ENCODE measurements around the gene GPR42. TPM values are rescaled to one million over a fixed set of nuclear protein-coding genes. Genes with fewer than 3 reads are reported as not detected.

GPR42 gene, protein sequence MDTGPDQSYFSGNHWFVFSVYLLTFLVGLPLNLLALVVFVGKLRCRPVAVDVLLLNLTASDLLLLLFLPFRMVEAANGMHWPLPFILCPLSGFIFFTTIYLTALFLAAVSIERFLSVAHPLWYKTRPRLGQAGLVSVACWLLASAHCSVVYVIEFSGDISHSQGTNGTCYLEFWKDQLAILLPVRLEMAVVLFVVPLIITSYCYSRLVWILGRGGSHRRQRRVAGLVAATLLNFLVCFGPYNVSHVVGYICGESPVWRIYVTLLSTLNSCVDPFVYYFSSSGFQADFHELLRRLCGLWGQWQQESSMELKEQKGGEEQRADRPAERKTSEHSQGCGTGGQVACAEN
- total RNA-seq, result under 1 TPM in 1 of 2 donors, not detected in 1; 0.21 TPM
- 1 to 10 TPM in 1 of 2 donors, not detected in 1; 1.5 TPM for polyA plus RNA-seq
- long read RNA-seq, donor 1, result 0 reads
- long read RNA-seq, donor 2, result 0 reads
- long read RNA-seq, donor 3, result 0 reads
- long read RNA-seq, donor 4, result 0 reads
- long read RNA-seq, donor 5, result 0 reads

DNA sequence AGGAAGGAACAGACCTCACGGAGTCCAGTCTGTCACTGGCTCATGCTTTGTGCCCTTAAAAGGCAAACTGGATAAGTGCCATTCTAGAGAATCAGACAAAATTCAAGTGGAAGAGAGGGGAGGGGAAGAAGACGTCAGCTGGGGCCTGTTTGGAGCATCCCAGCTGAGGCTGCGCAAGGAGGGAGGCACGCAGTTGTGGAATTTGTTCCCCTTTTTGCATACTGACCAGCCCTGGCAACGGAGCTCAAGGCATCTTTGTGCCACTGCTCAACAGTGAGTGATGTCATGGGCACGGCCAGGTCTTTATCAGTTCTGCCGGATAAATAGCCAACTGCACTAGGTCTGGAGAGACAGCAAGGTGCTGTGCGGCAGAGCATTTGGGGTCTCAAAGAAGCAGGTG lies at the start of gene GPR42:
TSS of gene GPR42 (plus strand) at position 347 of the 400 bp plus-strand sequence. CDS start 292 bp downstream, outside the sequence.
- 88% methylated on average over 7 of the region's 8 CpGs; no CpG with 5 or more reads in 1 of the 2 donors for WGBS, 2 donors
- ATAC-seq (ENCODE audit: insufficient read depth, low FRiP score) (no peak), DNase-seq (no peak)
- H3K4me3 ChIP-seq, result no peak within 1 kb of the TSS
- H3K9me3 ChIP-seq (ENCODE audit: control insufficient read depth in 4 of 4, insufficient read depth in 3 of 4, low read length in 3 of 4), result peaks cover 0 to 3% (median 0%) of the 10 kb centered on the region in 4 donors
- H3K4me1 ChIP-seq (ENCODE audit: control insufficient read depth in 5 of 5, insufficient read depth in 5 of 5, low read length in 5 of 5), result peaks cover 0 to under 1% (median 0%) of the 10 kb centered on the region in 5 donors
- H3K36me3 ChIP-seq (ENCODE audit: control insufficient read depth in 4 of 4, insufficient read depth in 4 of 4, low read length in 4 of 4), result no peaks in the 10 kb centered on the region
- peaks cover 0 to 4% (median 0%) of the 10 kb centered on the region in 3 donors for H3K27me3 ChIP-seq (ENCODE audit: control insufficient read depth in 3 of 3, insufficient read depth in 3 of 3, low read length in 2 of 3)
- TF ChIP-seq, protein P1, sequence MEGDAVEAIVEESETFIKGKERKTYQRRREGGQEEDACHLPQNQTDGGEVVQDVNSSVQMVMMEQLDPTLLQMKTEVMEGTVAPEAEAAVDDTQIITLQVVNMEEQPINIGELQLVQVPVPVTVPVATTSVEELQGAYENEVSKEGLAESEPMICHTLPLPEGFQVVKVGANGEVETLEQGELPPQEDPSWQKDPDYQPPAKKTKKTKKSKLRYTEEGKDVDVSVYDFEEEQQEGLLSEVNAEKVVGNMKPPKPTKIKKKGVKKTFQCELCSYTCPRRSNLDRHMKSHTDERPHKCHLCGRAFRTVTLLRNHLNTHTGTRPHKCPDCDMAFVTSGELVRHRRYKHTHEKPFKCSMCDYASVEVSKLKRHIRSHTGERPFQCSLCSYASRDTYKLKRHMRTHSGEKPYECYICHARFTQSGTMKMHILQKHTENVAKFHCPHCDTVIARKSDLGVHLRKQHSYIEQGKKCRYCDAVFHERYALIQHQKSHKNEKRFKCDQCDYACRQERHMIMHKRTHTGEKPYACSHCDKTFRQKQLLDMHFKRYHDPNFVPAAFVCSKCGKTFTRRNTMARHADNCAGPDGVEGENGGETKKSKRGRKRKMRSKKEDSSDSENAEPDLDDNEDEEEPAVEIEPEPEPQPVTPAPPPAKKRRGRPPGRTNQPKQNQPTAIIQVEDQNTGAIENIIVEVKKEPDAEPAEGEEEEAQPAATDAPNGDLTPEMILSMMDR (IDR thresholded peaks at IDR 0.05; ENCODE audit: control extremely low read depth, extremely low read depth), result no peak
- H3K27ac ChIP-seq (ENCODE audit: low read depth in 1 of 2, low read length in 1 of 2), result no peak within 1 kb of the TSS
- no peak within 1 kb of the TSS for H3K9ac ChIP-seq (ENCODE audit: insufficient read depth in 1 of 2, low read length in 2 of 2)

DNA sequence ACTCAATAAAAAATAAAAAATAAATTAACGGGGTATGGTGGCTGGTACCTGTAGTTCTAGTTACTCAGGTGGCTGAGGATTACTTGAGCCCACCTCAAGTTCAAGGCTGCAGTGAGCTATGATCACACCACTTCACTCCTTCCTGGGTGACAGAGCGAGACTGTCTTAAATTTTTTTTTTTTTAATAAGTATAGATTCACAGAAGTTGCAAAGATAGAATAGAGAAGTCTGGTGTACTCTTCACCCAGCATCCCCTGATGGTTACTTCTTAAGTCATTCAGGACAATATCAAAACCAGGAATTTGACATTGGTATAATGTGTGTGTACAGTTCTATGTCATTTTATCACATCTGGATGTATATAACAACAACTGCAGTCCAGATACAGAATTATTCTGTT lies 49.6 kb upstream of the GPR42 start:
- ATAC-seq (ENCODE audit: insufficient read depth, low FRiP score) (no peak), DNase-seq (no peak)
- H3K27ac ChIP-seq (ENCODE audit: low read depth in 1 of 2, low read length in 1 of 2), result no peak overlapping the region
- WGBS, 2 donors, result 89 to 90% methylated on average over 2 of the region's 2 CpGs
- peaks cover 0 to 3% (median 0%) of the 10 kb centered on the region in 4 donors for H3K9me3 ChIP-seq (ENCODE audit: control insufficient read depth in 4 of 4, insufficient read depth in 3 of 4, low read length in 3 of 4)
- H3K36me3 ChIP-seq (ENCODE audit: control insufficient read depth in 4 of 4, insufficient read depth in 4 of 4, low read length in 4 of 4), result no peaks in the 10 kb centered on the region
- no peak overlapping the region for H3K9ac ChIP-seq (ENCODE audit: insufficient read depth in 1 of 2, low read length in 2 of 2)
- no peaks in the 10 kb centered on the region for H3K27me3 ChIP-seq (ENCODE audit: control insufficient read depth in 3 of 3, insufficient read depth in 3 of 3, low read length in 2 of 3)
- H3K4me3 ChIP-seq, result no peak overlapping the region
- TF ChIP-seq, protein P1 (IDR thresholded peaks at IDR 0.05; ENCODE audit: control extremely low read depth, extremely low read depth), result no peak
- H3K4me1 ChIP-seq (ENCODE audit: control insufficient read depth in 5 of 5, insufficient read depth in 5 of 5, low read length in 5 of 5), result peaks cover 0 to 21% (median 4%) of the 10 kb centered on the region in 5 donors

DNA sequence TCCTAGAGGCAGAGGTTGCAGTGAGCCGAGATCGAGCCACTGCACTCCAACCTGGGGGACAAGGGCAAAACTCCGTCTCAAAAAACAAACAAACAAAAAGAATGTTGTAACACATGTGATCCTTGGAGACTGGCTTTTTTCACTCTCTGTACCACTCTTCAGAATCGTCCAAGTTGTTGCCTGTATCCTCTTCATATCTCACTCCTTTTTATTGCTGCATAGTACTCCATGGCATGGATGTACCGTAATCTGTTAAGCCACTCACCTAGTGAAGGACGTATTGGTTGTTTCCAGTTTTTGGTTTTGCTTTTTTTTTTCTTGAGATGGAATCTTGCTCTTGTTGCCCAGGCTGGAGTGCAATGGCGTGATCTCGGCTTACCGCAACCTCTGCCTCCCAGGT lies 48.9 kb upstream of the GPR42 start:
- no peaks in the 10 kb centered on the region for H3K36me3 ChIP-seq (ENCODE audit: control insufficient read depth in 4 of 4, insufficient read depth in 4 of 4, low read length in 4 of 4)
- DNase-seq (no peak), ATAC-seq (ENCODE audit: insufficient read depth, low FRiP score) (no peak)
- peaks cover 0 to 3% (median 0%) of the 10 kb centered on the region in 4 donors for H3K9me3 ChIP-seq (ENCODE audit: control insufficient read depth in 4 of 4, insufficient read depth in 3 of 4, low read length in 3 of 4)
- peaks cover 0 to 17% (median 4%) of the 10 kb centered on the region in 5 donors for H3K4me1 ChIP-seq (ENCODE audit: control insufficient read depth in 5 of 5, insufficient read depth in 5 of 5, low read length in 5 of 5)
- H3K4me3 ChIP-seq, result no peak overlapping the region
- no peak overlapping the region for H3K9ac ChIP-seq (ENCODE audit: insufficient read depth in 1 of 2, low read length in 2 of 2)
- TF ChIP-seq, protein P1 (IDR thresholded peaks at IDR 0.05; ENCODE audit: control extremely low read depth, extremely low read depth), result no peak
- H3K27me3 ChIP-seq (ENCODE audit: control insufficient read depth in 3 of 3, insufficient read depth in 3 of 3, low read length in 2 of 3), result no peaks in the 10 kb centered on the region
- no peak overlapping the region for H3K27ac ChIP-seq (ENCODE audit: low read depth in 1 of 2, low read length in 1 of 2)
- WGBS, 2 donors, result 94% methylated on average over 9 of the region's 9 CpGs

All from lung (tissue), 16 donors.